Astrocyte of the spinal cord (primary cell): ENCODE measurements around the gene CCDC174.

Source experiments
- DNase-seq: peaks from one replicate; pipeline ENCODE4 v3.0.0; 2011; ENCODE audit warnings: low read depth, low spot score
- H3K4me3 ChIP-seq: 2 replicates; pipeline ENCODE4 v1.5.1; 2011; ENCODE audit warnings: low read depth, mild to moderate bottlenecking, low read length, moderate library complexity
- in situ Hi-C: cut with HindIII; loops from 2 replicates; pipeline ENCODE4 v1.10.0; 2017; ENCODE audit warnings: low sequenced_read_pairs
- TF ChIP-seq, protein P1 (sequence below): IDR thresholded peaks from 2 replicates; pipeline ENCODE4 v1.5.1; 2012; ENCODE audit warnings: low read depth, mild to moderate bottlenecking, low read length, inconsistent platforms

Gene CCDC174

DNA sequence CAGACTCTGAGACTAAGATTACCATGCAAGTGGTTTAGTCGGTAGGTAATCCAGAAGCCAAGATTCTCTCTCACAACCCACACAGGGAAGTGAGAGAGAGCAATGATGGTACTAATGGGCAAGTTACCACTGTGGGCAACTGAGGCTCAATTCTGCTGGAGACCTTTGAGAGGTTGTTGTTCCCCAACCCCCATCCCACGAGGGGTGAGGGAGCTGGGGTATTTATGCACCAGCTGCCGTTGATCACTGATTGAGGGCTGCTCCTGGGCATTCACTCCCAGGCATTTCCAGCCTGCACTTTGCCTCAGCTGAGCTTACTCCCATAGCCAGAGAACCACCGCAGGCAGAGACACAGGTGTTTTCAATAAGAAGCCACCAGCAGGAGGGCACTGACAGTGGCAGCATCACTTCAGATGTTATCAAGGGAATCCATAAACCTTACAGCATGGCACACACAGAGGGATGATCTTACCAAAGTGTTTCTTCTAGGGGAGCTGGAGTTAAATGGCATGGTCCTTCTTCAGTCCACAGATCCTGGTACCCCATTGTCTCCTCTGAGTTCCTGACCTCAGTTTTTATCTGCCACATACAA is 15.0 kb upstream of the CCDC174 start:
- DNase-seq = no peak
- in situ Hi-C loops = no loop called here
- H3K4me3 ChIP-seq = no peak overlapping the region
- TF ChIP-seq, protein P1, sequence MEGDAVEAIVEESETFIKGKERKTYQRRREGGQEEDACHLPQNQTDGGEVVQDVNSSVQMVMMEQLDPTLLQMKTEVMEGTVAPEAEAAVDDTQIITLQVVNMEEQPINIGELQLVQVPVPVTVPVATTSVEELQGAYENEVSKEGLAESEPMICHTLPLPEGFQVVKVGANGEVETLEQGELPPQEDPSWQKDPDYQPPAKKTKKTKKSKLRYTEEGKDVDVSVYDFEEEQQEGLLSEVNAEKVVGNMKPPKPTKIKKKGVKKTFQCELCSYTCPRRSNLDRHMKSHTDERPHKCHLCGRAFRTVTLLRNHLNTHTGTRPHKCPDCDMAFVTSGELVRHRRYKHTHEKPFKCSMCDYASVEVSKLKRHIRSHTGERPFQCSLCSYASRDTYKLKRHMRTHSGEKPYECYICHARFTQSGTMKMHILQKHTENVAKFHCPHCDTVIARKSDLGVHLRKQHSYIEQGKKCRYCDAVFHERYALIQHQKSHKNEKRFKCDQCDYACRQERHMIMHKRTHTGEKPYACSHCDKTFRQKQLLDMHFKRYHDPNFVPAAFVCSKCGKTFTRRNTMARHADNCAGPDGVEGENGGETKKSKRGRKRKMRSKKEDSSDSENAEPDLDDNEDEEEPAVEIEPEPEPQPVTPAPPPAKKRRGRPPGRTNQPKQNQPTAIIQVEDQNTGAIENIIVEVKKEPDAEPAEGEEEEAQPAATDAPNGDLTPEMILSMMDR = no peak

DNA sequence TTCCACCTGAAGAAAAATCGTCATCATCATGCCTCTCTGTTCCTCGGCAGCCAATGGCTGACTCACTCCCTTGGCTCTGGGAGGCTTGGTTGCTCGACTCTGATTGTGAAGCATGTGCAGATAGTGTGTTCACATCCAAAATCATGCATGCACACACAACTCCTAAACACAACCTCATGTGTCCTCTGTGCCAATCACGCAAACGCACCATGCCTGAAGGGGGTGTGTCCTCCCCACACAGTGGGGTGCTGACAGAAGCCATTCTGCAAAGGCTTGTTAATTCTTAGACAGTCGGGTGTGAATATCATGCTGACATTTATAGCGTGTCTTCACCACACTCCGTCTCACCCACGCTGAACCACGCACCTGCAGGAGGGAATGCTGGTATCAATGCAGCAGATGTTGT is 11.4 kb upstream of the CCDC174 start:
- in situ Hi-C loops = no loop called here
- H3K4me3 ChIP-seq = no peak overlapping the region
- TF ChIP-seq, protein P1 = no peak
- DNase-seq = no peak

DNA sequence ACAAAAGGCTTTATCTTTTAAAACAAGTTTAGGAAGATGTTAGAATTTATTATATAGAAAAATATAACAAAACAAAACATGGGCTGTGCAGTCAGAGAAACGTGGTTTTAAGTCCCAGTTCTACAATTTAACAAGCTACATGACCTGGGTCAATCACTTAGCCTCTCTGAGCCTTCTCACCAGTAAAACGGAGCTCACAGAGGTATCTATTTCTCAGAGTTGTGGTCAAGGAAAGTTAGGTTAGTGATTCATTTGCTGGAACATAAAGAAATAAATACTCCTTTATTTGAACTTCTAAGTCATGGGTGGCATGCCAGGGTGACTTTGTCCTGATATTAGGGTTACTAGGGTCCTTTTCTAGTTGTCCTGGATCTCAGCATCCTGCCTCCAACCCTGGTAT is 10.8 kb upstream of the CCDC174 start:
- no peak overlapping the region for H3K4me3 ChIP-seq
- no peak for DNase-seq
- in situ Hi-C loops = no loop called here
- TF ChIP-seq, protein P1 = no peak

DNA sequence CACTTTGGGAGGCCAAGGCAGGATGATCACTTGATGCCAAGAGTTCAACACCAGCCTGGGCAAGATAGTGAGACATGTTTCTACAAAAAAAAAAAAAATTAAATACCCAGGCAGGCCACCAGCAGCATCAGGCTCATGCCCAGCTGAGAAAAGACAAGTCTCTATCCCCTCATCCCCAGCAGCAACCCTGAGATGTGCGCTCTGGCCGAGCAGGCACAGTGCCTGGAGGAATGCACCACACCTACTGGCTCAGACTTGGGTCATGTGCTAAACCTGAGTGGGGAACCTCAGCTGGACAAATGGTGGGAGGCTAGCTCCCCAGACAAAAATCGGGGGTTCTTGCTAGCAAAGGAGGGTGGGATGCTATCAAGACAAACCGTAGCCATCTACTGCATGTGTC is 10.2 kb upstream of the CCDC174 start:
- TF ChIP-seq, protein P1 = no peak
- in situ Hi-C loops = no loop called here
- no peak overlapping the region for H3K4me3 ChIP-seq
- no peak for DNase-seq

- TF ChIP-seq, protein P1 = no peak
- DNase-seq = no peak
- in situ Hi-C loops = no loop called here
- no peak overlapping the region for H3K4me3 ChIP-seq
Measured at GRCh38 chr3:14645453-14645852, 6.1 kb upstream of the CCDC174 start.

GRCh38 chr3:14646131-14646573 is 5.4 kb upstream of the CCDC174 start:
- in situ Hi-C loops = no loop called here
- no peak overlapping the region for H3K4me3 ChIP-seq
- TF ChIP-seq, protein P1 = no peak
- no peak for DNase-seq
